Stimulated activated CD8-positive, alpha-beta memory T cell treated with anti-CD3 and anti-CD28 coated beads, Interleukin-4, amount 100 ng/mL, for 1 hour (primary cell): ENCODE results near the gene TMEM219.

Source experiments
- DNase-seq, 2 donors: peaks; one replicate each; pipeline ENCODE4 v3.0.0-alpha.2; 2020; ENCODE audit warnings: low read depth in 2 of 2, low spot score in 1 of 2

TMEM219 gene

GRCh38 chr16:29994600-29995323, 32.9 kb downstream of the TMEM219 start:
- peak in 1 of 2 donors; percentile 40 for DNase-seq

GRCh38 chr16:29995324-29995910, 33.5 kb downstream of the TMEM219 start, which contains the start of gene HIRIP3:
Gene HIRIP3, minus strand, starts transcription at chr16:29995617. Its CDS starts 12 bp downstream, at chr16:29995605.
- DNase-seq = peak; percentile 61 to 75

- DNase-seq = peak; percentile 96 to 99
These were observed 34.3 kb downstream of the TMEM219 start, which contains the start of gene INO80E for GRCh38 chr16:29995911-29996765. Gene INO80E, plus strand, starts transcription at chr16:29996241. Its CDS starts 70 bp downstream, at chr16:29996311.

- no peak for DNase-seq
These were observed 34.9 kb downstream of the TMEM219 start for GRCh38 chr16:29996766-29997250.

GRCh38 chr16:29999605-30000004, 37.7 kb downstream of the TMEM219 start:
- no peak for DNase-seq

GRCh38 chr16:30000735-30001631, 39.1 kb downstream of the TMEM219 start:
- DNase-seq = no peak

- no peak for DNase-seq
These were observed 40.9 kb downstream of the TMEM219 start for GRCh38 chr16:30002614-30003346.

- DNase-seq = no peak
These were observed 42.0 kb downstream of the TMEM219 start for GRCh38 chr16:30003670-30004423.

- no peak for DNase-seq
These were observed 42.5 kb downstream of the TMEM219 start for GRCh38 chr16:30004424-30004776.

GRCh38 chr16:30004811-30005242, 42.9 kb downstream of the TMEM219 start:
- no peak for DNase-seq

- no peak for DNase-seq
These were observed 43.6 kb downstream of the TMEM219 start for GRCh38 chr16:30005341-30006094.

GRCh38 chr16:30006095-30006473, 44.2 kb downstream of the TMEM219 start:
- DNase-seq = no peak

GRCh38 chr16:30006659-30007377, 44.9 kb downstream of the TMEM219 start:
- no peak for DNase-seq

- DNase-seq = no peak
These were observed 45.6 kb downstream of the TMEM219 start for GRCh38 chr16:30007378-30007895.

- DNase-seq = no peak
These were observed 47.4 kb downstream of the TMEM219 start for GRCh38 chr16:30009085-30009862.

GRCh38 chr16:30009990-30010843, 48.3 kb downstream of the TMEM219 start:
- no peak for DNase-seq
